Retinal pigment epithelial cell (primary cell): ENCODE results near the gene DACT2.

ENCODE experiments used
- DNase-seq: peaks from one replicate; pipeline ENCODE4 v3.0.0-alpha.2; 2010; ENCODE audit warnings: low read depth
- H3K4me3 ChIP-seq: 2 replicates; pipeline ENCODE4 v1.5.1; 2011; ENCODE audit warnings: mild to moderate bottlenecking, low read length, control low read depth, moderate library complexity
- TF ChIP-seq, protein P1 (sequence below): conservative IDR thresholded peaks from 2 replicates; pipeline ENCODE4 v1.5.1; 2011; ENCODE audit warnings: low read depth, low read length, control low read depth, inconsistent platforms

Gene DACT2

DNA sequence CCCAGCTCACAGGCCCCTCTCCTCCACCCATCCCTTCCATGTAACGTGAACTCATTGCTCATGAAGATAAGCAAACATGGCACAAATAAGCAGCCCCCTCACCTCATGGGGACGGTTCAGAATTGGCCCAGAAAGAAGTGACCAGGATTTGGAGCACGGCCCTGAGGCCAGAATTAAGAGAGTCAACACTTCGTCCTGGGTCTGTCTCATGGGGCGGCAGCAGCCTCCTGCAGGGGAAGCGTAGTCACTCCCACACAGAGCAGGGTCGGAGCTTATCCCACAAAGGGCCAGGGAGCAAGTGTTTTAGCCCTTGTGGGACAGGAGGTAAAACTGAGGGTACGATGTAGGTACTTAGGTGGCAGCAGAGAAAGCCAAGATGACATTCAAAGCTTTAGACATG is 28.6 kb upstream of the DACT2 start:
- no peak for DNase-seq
- TF ChIP-seq, protein P1, sequence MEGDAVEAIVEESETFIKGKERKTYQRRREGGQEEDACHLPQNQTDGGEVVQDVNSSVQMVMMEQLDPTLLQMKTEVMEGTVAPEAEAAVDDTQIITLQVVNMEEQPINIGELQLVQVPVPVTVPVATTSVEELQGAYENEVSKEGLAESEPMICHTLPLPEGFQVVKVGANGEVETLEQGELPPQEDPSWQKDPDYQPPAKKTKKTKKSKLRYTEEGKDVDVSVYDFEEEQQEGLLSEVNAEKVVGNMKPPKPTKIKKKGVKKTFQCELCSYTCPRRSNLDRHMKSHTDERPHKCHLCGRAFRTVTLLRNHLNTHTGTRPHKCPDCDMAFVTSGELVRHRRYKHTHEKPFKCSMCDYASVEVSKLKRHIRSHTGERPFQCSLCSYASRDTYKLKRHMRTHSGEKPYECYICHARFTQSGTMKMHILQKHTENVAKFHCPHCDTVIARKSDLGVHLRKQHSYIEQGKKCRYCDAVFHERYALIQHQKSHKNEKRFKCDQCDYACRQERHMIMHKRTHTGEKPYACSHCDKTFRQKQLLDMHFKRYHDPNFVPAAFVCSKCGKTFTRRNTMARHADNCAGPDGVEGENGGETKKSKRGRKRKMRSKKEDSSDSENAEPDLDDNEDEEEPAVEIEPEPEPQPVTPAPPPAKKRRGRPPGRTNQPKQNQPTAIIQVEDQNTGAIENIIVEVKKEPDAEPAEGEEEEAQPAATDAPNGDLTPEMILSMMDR, result no peak
- no peak overlapping the region for H3K4me3 ChIP-seq

DNA sequence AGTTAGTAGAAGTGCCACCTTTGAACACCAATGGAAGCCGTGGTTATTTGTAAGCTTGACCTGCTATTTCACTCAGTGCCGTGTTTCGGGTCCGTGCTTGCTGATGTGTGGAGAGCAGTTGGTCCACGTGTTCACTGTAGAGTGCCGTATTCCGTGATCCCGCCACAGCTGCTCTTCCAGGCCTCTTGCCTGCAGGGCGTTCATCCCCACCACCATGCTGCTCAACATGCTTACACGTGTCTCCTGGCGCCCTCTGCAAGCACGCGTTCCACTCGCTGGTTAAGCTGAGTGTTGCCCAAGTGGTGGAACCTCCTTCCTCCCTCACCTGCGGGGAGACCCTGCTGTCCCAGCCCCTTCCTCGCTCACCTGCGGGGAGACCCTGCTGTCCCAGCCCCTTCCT is 28.0 kb upstream of the DACT2 start:
- H3K4me3 ChIP-seq, result no peak overlapping the region
- no peak for DNase-seq
- TF ChIP-seq, protein P1, result no peak

GRCh38 chr6:168347053-168347452 is 27.5 kb upstream of the DACT2 start:
- TF ChIP-seq, protein P1, result no peak
- DNase-seq, result no peak
- no peak overlapping the region for H3K4me3 ChIP-seq

GRCh38 chr6:168345896-168346754 is 26.5 kb upstream of the DACT2 start:
- H3K4me3 ChIP-seq, result no peak overlapping the region
- TF ChIP-seq, protein P1, result no peak
- DNase-seq, result no peak

GRCh38 chr6:168345266-168345665 is 25.7 kb upstream of the DACT2 start:
- no peak for DNase-seq
- H3K4me3 ChIP-seq, result no peak overlapping the region
- TF ChIP-seq, protein P1, result no peak

DNA sequence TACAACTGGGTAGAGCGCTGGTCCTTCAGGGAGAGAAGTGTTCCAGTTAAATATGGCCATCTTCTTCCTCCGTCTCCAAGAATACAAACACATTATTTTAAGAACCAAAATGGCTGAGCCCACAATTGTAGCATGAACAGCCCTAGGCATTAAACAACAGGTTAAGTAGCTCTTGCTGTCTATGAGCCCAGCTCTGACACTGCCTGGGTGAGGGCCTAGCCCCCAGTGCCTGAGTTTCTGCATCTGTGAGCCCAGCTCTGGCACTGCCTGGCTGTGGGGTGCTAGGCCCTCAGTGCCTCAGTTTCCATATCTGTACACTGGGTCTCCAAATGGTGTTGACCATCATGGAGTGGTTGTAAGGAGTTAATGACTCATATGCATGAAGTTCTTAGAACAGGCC is 24.8 kb upstream of the DACT2 start:
- DNase-seq, result no peak
- H3K4me3 ChIP-seq, result no peak overlapping the region
- TF ChIP-seq, protein P1, result no peak
